GM21526 (cell line): Measurements from ENCODE around the gene OXT.

Source experiments
- ATAC-seq: cut with Tn5 transposase; IDR thresholded peaks from one replicate; pipeline ENCODE4 v1.9.1; 2021; ENCODE audit warnings: moderate library complexity; ENCODE audit not compliant: unreplicated experiment, low FRiP score

OXT gene

GRCh38 chr20:3082955-3083952, 11.8 kb downstream of the OXT start:
- ATAC-seq = no peak

GRCh38 chr20:3084283-3084985, 13.0 kb downstream of the OXT start, which contains the start of gene AVP:
Gene AVP (minus strand): TSS chr20:3084724. CDS start chr20:3084674, 50 bp downstream.
- ATAC-seq = no peak

- ATAC-seq = no peak
Observed at GRCh38 chr20:3084986-3085360, 13.6 kb downstream of the OXT start.

- no peak for ATAC-seq
Observed at GRCh38 chr20:3085571-3086072, 14.2 kb downstream of the OXT start.

GRCh38 chr20:3088031-3088430, 16.6 kb downstream of the OXT start:
- ATAC-seq = no peak

- ATAC-seq = no peak
Observed at GRCh38 chr20:3090565-3090964, 19.1 kb downstream of the OXT start.

GRCh38 chr20:3092611-3093379, 21.4 kb downstream of the OXT start:
- no peak for ATAC-seq

GRCh38 chr20:3093861-3094361, 22.5 kb downstream of the OXT start:
- ATAC-seq = no peak

- no peak for ATAC-seq
Observed at GRCh38 chr20:3094848-3095629, 23.6 kb downstream of the OXT start.

- ATAC-seq = no peak
Observed at GRCh38 chr20:3100480-3100879, 29.1 kb downstream of the OXT start.

- no peak for ATAC-seq
Observed at GRCh38 chr20:3101251-3101650, 29.8 kb downstream of the OXT start.

- no peak for ATAC-seq
Observed at GRCh38 chr20:3101737-3102574, 30.5 kb downstream of the OXT start.

- ATAC-seq = no peak
Observed at GRCh38 chr20:3102575-3103368, 31.4 kb downstream of the OXT start.

- no peak for ATAC-seq
Observed at GRCh38 chr20:3103369-3104032, 32.1 kb downstream of the OXT start.

- ATAC-seq = no peak
Observed at GRCh38 chr20:3105256-3106137, 34.1 kb downstream of the OXT start.

- ATAC-seq = no peak
Observed at GRCh38 chr20:3106185-3106584, 34.8 kb downstream of the OXT start.
